ENCODE data around the gene SSUH2. TPM values are rescaled to one million over a fixed set of nuclear protein-coding genes. Genes with fewer than 3 reads are reported as not detected.
"Not testable (repeated sequence)": the region's sequence is repeated elsewhere in the genome, so short reads cannot be mapped to it uniquely, and the experiment has no call there.

Gene SSUH2
- total RNA-seq, 1 experiment from 2014 or later = 0.51 TPM

DNA sequence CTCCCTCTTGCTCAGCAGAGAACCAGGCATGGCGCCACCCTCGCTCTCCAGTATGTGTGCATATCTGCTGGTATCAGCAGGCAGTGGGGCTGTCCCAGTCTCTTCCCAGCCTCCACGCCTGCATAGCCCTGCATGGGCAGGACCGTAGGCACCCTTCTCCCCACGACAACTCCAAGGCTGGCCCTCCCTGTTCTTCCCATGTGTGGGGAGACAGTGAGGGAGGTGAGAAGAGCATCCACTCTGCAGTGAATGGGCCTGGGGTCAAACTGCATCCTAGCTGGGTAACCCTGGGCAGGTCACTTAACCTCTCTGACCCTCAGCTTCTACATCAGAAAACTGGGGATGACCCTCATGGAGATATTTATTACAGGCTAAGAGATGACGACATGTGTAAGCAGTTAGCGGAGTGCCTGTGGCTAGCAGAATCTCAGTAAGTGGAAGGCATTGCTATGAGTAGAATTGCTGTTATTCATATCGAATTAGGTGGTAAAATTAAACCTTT lies 13.3 kb upstream of the SSUH2 start:
- H3K36me3 Mint-ChIP-seq (ENCODE audit: insufficient read depth, unreplicated experiment) = no peaks in the 10 kb centered on the region
- POLR2A ChIA-PET = no interaction called here
- peaks cover 32% of the 10 kb centered on the region for H3K4me1 Mint-ChIP-seq (ENCODE audit: insufficient read depth, unreplicated experiment)
- peaks cover 11% of the 10 kb centered on the region for H3K27me3 Mint-ChIP-seq (ENCODE audit: insufficient read depth, unreplicated experiment)
- intact Hi-C loops (cut with micrococcal nuclease) = no loop called here
- H3K9me3 Mint-ChIP-seq (ENCODE audit: unreplicated experiment) = no peaks in the 10 kb centered on the region
- CTCF ChIA-PET = interaction anchor here (1.0 to 1.1 kb wide), 2 partner anchors 10 to 105 kb away, joined by 3 read pairs; no protein-coding TSS in a partner anchor
- no peak overlapping the region for H3K27ac Mint-ChIP-seq (ENCODE audit: low read depth, unreplicated experiment)
- BruUV-seq (replicated peaks) = no TSS peak
- DNase-seq (ENCODE audit: unreplicated experiment) = no peak
- no peak overlapping the region for H3K4me3 Mint-ChIP-seq (ENCODE audit: unreplicated experiment)
- TF ChIP-seq, protein P1, sequence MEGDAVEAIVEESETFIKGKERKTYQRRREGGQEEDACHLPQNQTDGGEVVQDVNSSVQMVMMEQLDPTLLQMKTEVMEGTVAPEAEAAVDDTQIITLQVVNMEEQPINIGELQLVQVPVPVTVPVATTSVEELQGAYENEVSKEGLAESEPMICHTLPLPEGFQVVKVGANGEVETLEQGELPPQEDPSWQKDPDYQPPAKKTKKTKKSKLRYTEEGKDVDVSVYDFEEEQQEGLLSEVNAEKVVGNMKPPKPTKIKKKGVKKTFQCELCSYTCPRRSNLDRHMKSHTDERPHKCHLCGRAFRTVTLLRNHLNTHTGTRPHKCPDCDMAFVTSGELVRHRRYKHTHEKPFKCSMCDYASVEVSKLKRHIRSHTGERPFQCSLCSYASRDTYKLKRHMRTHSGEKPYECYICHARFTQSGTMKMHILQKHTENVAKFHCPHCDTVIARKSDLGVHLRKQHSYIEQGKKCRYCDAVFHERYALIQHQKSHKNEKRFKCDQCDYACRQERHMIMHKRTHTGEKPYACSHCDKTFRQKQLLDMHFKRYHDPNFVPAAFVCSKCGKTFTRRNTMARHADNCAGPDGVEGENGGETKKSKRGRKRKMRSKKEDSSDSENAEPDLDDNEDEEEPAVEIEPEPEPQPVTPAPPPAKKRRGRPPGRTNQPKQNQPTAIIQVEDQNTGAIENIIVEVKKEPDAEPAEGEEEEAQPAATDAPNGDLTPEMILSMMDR (IDR thresholded peaks at IDR 0.05; ENCODE audit: unreplicated experiment) = no peak

DNA sequence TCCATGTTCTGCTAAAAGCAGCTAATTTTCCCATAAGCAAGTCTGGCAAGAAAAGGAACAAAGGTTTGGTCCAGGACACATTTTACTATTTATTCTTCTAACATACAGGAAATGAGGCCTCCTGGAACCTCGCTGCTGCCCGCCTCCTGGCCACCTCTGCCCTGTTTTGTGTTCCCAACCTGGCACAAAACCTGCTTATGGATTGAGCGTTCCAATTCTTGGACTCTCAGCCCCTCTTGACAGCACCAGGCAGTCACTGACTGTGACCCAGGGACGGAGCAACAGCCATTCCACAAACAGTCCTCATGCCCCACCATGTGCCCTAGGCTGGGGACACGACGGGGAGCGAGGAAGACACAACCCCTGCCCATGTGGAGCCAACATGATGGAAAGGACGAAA lies 11.6 kb upstream of the SSUH2 start:
- no peak overlapping the region for H3K27ac Mint-ChIP-seq (ENCODE audit: low read depth, unreplicated experiment)
- intact Hi-C loops (cut with micrococcal nuclease) = no loop called here
- DNase-seq (ENCODE audit: unreplicated experiment) = no peak
- TF ChIP-seq, protein P1 (IDR thresholded peaks at IDR 0.05; ENCODE audit: unreplicated experiment) = no peak
- H3K36me3 Mint-ChIP-seq (ENCODE audit: insufficient read depth, unreplicated experiment) = no peaks in the 10 kb centered on the region
- peaks cover 30% of the 10 kb centered on the region for H3K4me1 Mint-ChIP-seq (ENCODE audit: insufficient read depth, unreplicated experiment)
- ChIA-PET CTCF (no interaction called here), POLR2A (no interaction called here)
- no TSS peak for BruUV-seq (replicated peaks)
- peaks cover 19% of the 10 kb centered on the region for H3K27me3 Mint-ChIP-seq (ENCODE audit: insufficient read depth, unreplicated experiment)
- H3K4me3 Mint-ChIP-seq (ENCODE audit: unreplicated experiment) = no peak overlapping the region
- no peaks in the 10 kb centered on the region for H3K9me3 Mint-ChIP-seq (ENCODE audit: unreplicated experiment)

DNA sequence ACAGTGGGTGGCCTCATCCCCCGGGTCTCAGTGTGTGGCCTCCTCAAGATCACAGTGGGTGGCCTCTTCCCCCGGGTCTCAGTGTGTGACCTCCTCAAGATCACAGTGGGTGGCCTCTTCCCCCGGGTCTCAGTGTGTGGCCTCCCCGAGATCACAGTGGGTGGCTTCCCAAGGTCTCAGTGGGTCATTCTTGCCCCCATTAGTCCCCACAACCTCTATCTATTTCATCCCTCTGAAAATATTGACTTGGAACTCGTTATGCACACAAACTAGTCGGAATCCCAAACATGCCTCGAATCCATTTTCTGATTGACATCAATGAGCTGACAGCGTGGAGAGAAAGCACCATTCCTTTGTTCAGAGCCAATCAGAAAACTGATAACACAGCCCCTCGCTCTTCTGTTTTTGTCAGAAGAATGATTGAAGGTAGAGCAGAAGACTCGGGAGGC lies 10.8 kb upstream of the SSUH2 start:
- H3K4me1 Mint-ChIP-seq (ENCODE audit: insufficient read depth, unreplicated experiment) = peaks cover 25% of the 10 kb centered on the region
- TF ChIP-seq, protein P1 (IDR thresholded peaks at IDR 0.05; ENCODE audit: unreplicated experiment) = no peak
- no peaks in the 10 kb centered on the region for H3K36me3 Mint-ChIP-seq (ENCODE audit: insufficient read depth, unreplicated experiment)
- no peak for DNase-seq (ENCODE audit: unreplicated experiment)
- no TSS peak for BruUV-seq (replicated peaks)
- intact Hi-C loops (cut with micrococcal nuclease) = no loop called here
- no peaks in the 10 kb centered on the region for H3K9me3 Mint-ChIP-seq (ENCODE audit: unreplicated experiment)
- ChIA-PET POLR2A (no interaction called here), CTCF (interaction anchor here (0.8 kb wide), 1 partner anchor 596 kb away, joined by 3 read pairs; no protein-coding TSS in a partner anchor)
- H3K27ac Mint-ChIP-seq (ENCODE audit: low read depth, unreplicated experiment) = no peak overlapping the region
- no peak overlapping the region for H3K4me3 Mint-ChIP-seq (ENCODE audit: unreplicated experiment)
- peaks cover 20% of the 10 kb centered on the region for H3K27me3 Mint-ChIP-seq (ENCODE audit: insufficient read depth, unreplicated experiment)

DNA sequence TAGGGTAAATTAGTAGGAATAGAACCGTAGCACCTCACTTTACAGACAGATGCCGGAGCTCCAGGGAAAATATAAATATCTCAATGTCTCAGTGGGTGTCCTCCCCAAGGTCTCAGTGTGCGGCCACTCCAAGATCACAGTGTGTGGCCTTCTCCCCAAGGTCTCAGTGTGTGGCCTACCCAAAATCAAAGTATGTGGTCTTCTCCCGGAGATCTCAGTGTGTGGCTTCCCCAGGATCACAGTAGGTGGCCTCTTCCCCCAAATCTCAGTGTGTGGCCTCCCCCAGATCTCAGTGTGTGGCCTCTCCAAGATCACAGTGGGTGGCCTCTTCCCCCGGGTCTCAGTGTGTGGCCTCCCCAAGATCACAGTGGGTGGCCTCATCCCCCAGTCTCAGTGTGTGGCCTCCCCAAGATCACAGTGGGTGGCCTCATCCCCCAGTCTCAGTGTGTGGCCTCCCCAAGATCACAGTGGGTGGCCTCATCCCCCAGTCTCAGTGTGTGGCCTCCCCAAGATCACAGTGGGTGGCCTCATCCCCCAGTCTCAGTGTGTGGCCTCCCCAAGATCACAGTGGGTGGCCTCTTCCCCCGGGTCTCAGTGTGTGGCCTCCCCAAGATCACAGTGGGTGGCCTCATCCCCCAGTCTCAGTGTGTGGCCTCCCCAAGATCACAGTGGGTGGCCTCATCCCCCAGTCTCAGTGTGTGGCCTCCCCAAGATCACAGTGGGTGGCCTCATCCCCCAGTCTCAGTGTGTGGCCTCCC lies 10.2 kb upstream of the SSUH2 start:
- peaks cover 19% of the 10 kb centered on the region for H3K4me1 Mint-ChIP-seq (ENCODE audit: insufficient read depth, unreplicated experiment)
- DNase-seq (ENCODE audit: unreplicated experiment); BruUV-seq (replicated peaks); H3K9me3 Mint-ChIP-seq (ENCODE audit: unreplicated experiment); POLR2A ChIA-PET; H3K4me3 Mint-ChIP-seq (ENCODE audit: unreplicated experiment); CTCF ChIA-PET; H3K27ac Mint-ChIP-seq (ENCODE audit: low read depth, unreplicated experiment); intact Hi-C loops (cut with micrococcal nuclease); H3K36me3 Mint-ChIP-seq (ENCODE audit: insufficient read depth, unreplicated experiment): not testable (repeated sequence)
- H3K27me3 Mint-ChIP-seq (ENCODE audit: insufficient read depth, unreplicated experiment) = peaks cover 20% of the 10 kb centered on the region

Measured in MCF 10A (cell line).